Endothelial cell of umbilical vein (primary cell): ENCODE measurements around the gene PLXNA4. TPM values are rescaled to one million over a fixed set of nuclear protein-coding genes. Genes with fewer than 3 reads are reported as not detected.

ENCODE experiments used
- BruUV-seq: library from RNA; stranded (reverse); fragments of 400-500 nt; replicated peaks from 2 replicates; lab custom pipeline; 2021; lab: Mats Ljungman, UMichigan
- CTCF ChIA-PET: fragments of 300-600, 350-600 bp; sonication (Branson Sonifier 250); formaldehyde crosslinking; loops from one replicate; lab custom pipeline; 2021; ENCODE audit warnings: antibody characterized with exemption, inconsistent platforms; lab: Charles Lee
- POLR2A ChIA-PET: fragments of 300-600, 350-600 bp; sonication (Branson Sonifier 250); formaldehyde crosslinking; loops from one replicate; lab custom pipeline; 2021; ENCODE audit warnings: antibody characterized with exemption, inconsistent platforms; lab: Charles Lee
- DNase-seq: peaks from one replicate; pipeline ENCODE4 v3.0.0-alpha.2; 2011; ENCODE audit warnings: low read depth, low spot score
- FAIRE-seq: peaks from 2 replicates; lab custom pipeline; 2011; peaks lifted over from hg19 to GRCh38; lab: Jason Lieb, UNC
- H2AFZ ChIP-seq: 2 replicates; pipeline ENCODE4 v1.6.0; 2012; ENCODE audit warnings: low read depth, low read length, control low read depth, inconsistent platforms
- H3K27ac ChIP-seq: 2 replicates; pipeline ENCODE4 v1.5.1; 2011; ENCODE audit warnings: low read depth, mild to moderate bottlenecking, control low read depth, low read length, moderate library complexity; ENCODE audit not compliant: insufficient read depth
- H3K27me3 ChIP-seq, 2 experiments: 2 replicates each; pipeline versions ENCODE4 v1.6.0 to v1.6.1; 2011; ENCODE audit warnings: low read length in 2 of 2, mixed read lengths in 1 of 2; ENCODE audit not compliant: control insufficient read depth in 2 of 2, insufficient read depth in 2 of 2
- H3K36me3 ChIP-seq, 2 experiments: 2 replicates in 1 of 2; 3 replicates in 1 of 2; pipeline ENCODE4 v1.5.1; 2011; ENCODE audit warnings: low read length in 2 of 2, mild to moderate bottlenecking in 1 of 2, moderate library complexity in 1 of 2; ENCODE audit not compliant: control insufficient read depth in 2 of 2, insufficient read depth in 2 of 2; ENCODE audit errors: extremely low read depth in 1 of 2
- H3K4me1 ChIP-seq: 3 replicates; pipeline ENCODE4 v1.5.1; 2011; ENCODE audit warnings: mild to moderate bottlenecking, low read length; ENCODE audit not compliant: control insufficient read depth, insufficient read depth; ENCODE audit errors: extremely low read depth
- H3K4me2 ChIP-seq: 2 replicates; pipeline ENCODE4 v1.6.1; 2011; ENCODE audit warnings: low read length, control low read depth, mixed read lengths; ENCODE audit not compliant: insufficient read depth
- H3K4me3 ChIP-seq, 3 experiments: fragments of 200-600 bp in 1 of 3; sonication (generic), shearing (Covaris generic) in 1 of 3; replicated peaks in 1 of 3; 2 replicates each; pipeline ENCODE4 v1.5.1; 2011 to 2016; ENCODE audit warnings: control low read depth in 3 of 3, low read length in 3 of 3, mild to moderate bottlenecking in 2 of 3, inconsistent platforms in 1 of 3, low read depth in 1 of 3, moderate library complexity in 1 of 3; ENCODE audit not compliant: insufficient read depth in 1 of 3
- H3K79me2 ChIP-seq: 2 replicates; pipeline ENCODE4 v1.6.0; 2012; ENCODE audit warnings: low read length, inconsistent platforms; ENCODE audit not compliant: control insufficient read depth, insufficient read depth
- H3K9ac ChIP-seq: replicated peaks from 2 replicates; pipeline ENCODE3; 2011; ENCODE audit warnings: low read length, control low read depth; ENCODE audit not compliant: insufficient read depth; ENCODE audit errors: extremely low read depth
- H3K9me1 ChIP-seq: replicated peaks from 3 replicates; pipeline ENCODE4 v1.6.0; 2011; ENCODE audit warnings: mild to moderate bottlenecking, low read length; ENCODE audit not compliant: control insufficient read depth, insufficient read depth; ENCODE audit errors: extremely low read depth
- H3K9me3 ChIP-seq: replicated peaks from 2 replicates; pipeline ENCODE4 v1.5.1; 2012; ENCODE audit warnings: low read length, inconsistent platforms; ENCODE audit not compliant: control insufficient read depth, insufficient read depth
- H4K20me1 ChIP-seq: replicated peaks from 2 replicates; pipeline ENCODE3; 2011; ENCODE audit warnings: mild to moderate bottlenecking, low read length; ENCODE audit not compliant: control insufficient read depth, insufficient read depth; ENCODE audit errors: extremely low read depth
- CTCF ChIP-seq, 2 donors: IDR thresholded peaks; 1 replicate in 1 of 2; 2 replicates in 1 of 2; pipeline ENCODE4 v1.5.1; 2011; ENCODE audit warnings: low read length in 2 of 2, mild to moderate bottlenecking in 2 of 2, moderate library complexity in 2 of 2, control low read depth in 1 of 2, inconsistent platforms in 1 of 2, low read depth in 1 of 2; ENCODE audit not compliant: insufficient read depth in 1 of 2; ENCODE audit errors: extremely low read depth in 1 of 2
- EZH2 ChIP-seq: IDR thresholded peaks from 2 replicates; pipeline ENCODE4 v1.6.1; 2012; ENCODE audit warnings: borderline replicate concordance, low read depth, mild to moderate bottlenecking, moderate library complexity, low read length, inconsistent platforms; ENCODE audit not compliant: severe bottlenecking
- FOS ChIP-seq: IDR thresholded peaks from 2 replicates; pipeline ENCODE4 v1.6.1; 2011; ENCODE audit warnings: mild to moderate bottlenecking, low read length, moderate library complexity, borderline replicate concordance; ENCODE audit not compliant: insufficient read depth
- MAX ChIP-seq: IDR thresholded peaks from 2 replicates; pipeline ENCODE4 v1.6.1; 2011; ENCODE audit not compliant: insufficient read depth, insufficient read length
- POLR2AphosphoS5 ChIP-seq: IDR thresholded peaks from 2 replicates; pipeline ENCODE4 v1.6.1; 2012; ENCODE audit warnings: low read depth, mild to moderate bottlenecking, control low read depth, low read length, moderate library complexity; ENCODE audit not compliant: insufficient read depth
- dilution Hi-C: fragments of 300-500 bp; cut with MboI; formaldehyde crosslinking; loops from one replicate; pipeline ENCODE4 v1.15.0; 2019; ENCODE audit warnings: low sequenced_read_pairs; ENCODE audit not compliant: extremely low pct_ligation_motif_present
- intact Hi-C: fragments of 100-400 bp; cut with micrococcal nuclease; formaldehyde crosslinking; loops from one replicate; pipeline ENCODE4 v1.10.0; 2022
- polyA plus RNA-seq, 4 experiments: library from polyadenylated mRNA; depleted of rRNA in 3 of 4; stranded (reverse) in 3 of 4; unstranded in 1 of 4; fragments of >200 nt; gene quantifications; 2 replicates each; pipeline versions ENCODE4 v1.2.1 to v1.2.3, GENCODE V29; 2011 to 2012; ENCODE audit warnings: missing spikeins in 1 of 4
- total RNA-seq: library from RNA; stranded (reverse); gene quantifications from 2 replicates; pipeline ENCODE4 v1.2.3, GENCODE V29; 2021

The PLXNA4 gene
- total and polyA plus RNA-seq, 2 donors (not counting 3 experiments of a cell fraction or from before 2014, with no cell fraction given): 12.1 to 20.4 TPM

- TF ChIP-seq CTCF (IDR thresholded peaks at IDR 0.05; ENCODE audit: extremely low read depth in 1 of 2, insufficient read depth in 1 of 2, low read depth in 1 of 2, low read length in 2 of 2) (peak in 1 of 2 donors; percentile 6), FOS (no peak)
- dilution Hi-C loops: no loop called here
- CTCF ChIA-PET: interaction anchor here (2.0 kb wide), 1 partner anchor 390 kb away, joined by 5 read pairs; no protein-coding TSS in a partner anchor
- no peak overlapping the region for H3K27ac ChIP-seq
- H3K79me2 ChIP-seq: no peaks in the 10 kb centered on the region
- no peak for DNase-seq
- H3K4me2 ChIP-seq: no peak overlapping the region
- H3K9me1 ChIP-seq: no peaks in the 10 kb centered on the region
- H3K9me3 ChIP-seq: no peaks in the 10 kb centered on the region
- no peak overlapping the region for H2AFZ ChIP-seq
- intact Hi-C loops: no loop called here
- H4K20me1 ChIP-seq: no peaks in the 10 kb centered on the region
- no peaks in the 10 kb centered on the region for H3K27me3 ChIP-seq
- no peak overlapping the region for H3K9ac ChIP-seq
- H3K4me1 ChIP-seq: no peaks in the 10 kb centered on the region
- no peak for FAIRE-seq
- H3K36me3 ChIP-seq: no peaks in the 10 kb centered on the region
- no TSS peak for BruUV-seq
- POLR2A ChIA-PET: no interaction called here
- no peak overlapping the region for H3K4me3 ChIP-seq
Measured at GRCh38 chr7:132249256-132249971, 326.9 kb downstream of the PLXNA4 start.

- TF ChIP-seq FOS (no peak), EZH2 (no peak), MAX (no peak), POLR2AphosphoS5 (no peak)
- H3K4me1 ChIP-seq: no peaks in the 10 kb centered on the region
- H4K20me1 ChIP-seq: no peaks in the 10 kb centered on the region
- FAIRE-seq (no peak), DNase-seq (no peak)
- no peaks in the 10 kb centered on the region for H3K9me3 ChIP-seq
- no peaks in the 10 kb centered on the region for H3K36me3 ChIP-seq
- no peak overlapping the region for H3K27ac ChIP-seq
- H2AFZ ChIP-seq: no peak overlapping the region
- intact Hi-C loops (no loop called here), dilution Hi-C loops (no loop called here)
- H3K9me1 ChIP-seq: no peaks in the 10 kb centered on the region
- H3K79me2 ChIP-seq: no peaks in the 10 kb centered on the region
- no peak overlapping the region for H3K4me2 ChIP-seq
- no peak overlapping the region for H3K4me3 ChIP-seq
- H3K27me3 ChIP-seq: no peaks in the 10 kb centered on the region
- no TSS peak for BruUV-seq
- ChIA-PET POLR2A (no interaction called here), CTCF (interaction anchor here (2.0 kb wide), 1 partner anchor 390 kb away, joined by 5 read pairs; no protein-coding TSS in a partner anchor)
- H3K9ac ChIP-seq: no peak overlapping the region
Measured at GRCh38 chr7:132248841-132249240, 327.4 kb downstream of the PLXNA4 start.
